ENCODE results near the gene HHLA2.
"Not testable (repeated sequence)": the region's sequence is repeated elsewhere in the genome, so short reads cannot be mapped to it uniquely, and the experiment has no call there.

Gene HHLA2

DNA sequence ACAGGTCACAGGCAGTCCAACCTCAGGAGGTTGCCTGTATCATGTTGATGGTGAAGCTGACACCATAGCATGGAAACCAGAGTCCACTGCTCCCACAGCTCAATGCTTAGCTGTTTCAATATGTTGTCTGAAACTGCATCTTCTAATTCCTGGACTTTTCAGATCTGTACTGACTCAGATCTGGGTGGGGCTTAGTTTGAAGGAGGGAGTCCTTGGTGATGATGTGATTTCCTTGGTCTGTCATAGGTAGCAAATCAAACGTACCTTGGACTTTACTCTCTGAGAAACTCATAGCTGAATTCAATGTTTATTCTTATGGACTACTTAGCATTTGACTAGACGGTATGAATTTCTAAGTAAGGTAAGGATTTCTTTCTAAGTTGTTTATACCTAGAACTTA is at the start of gene HHLA2:
HHLA2 (plus strand) TSS at position 310 of the 400 bp plus-strand sequence. CDS start 55,266 bp downstream, outside the sequence.
- H3K4me3 ChIP-seq (ENCODE audit: low read depth, low read length): no peak within 1 kb of the TSS
- no peak for DNase-seq (ENCODE audit: low read depth)
- TF ChIP-seq CTCF (IDR thresholded peaks at IDR 0.05; ENCODE audit: low read depth, low read length) (no peak), POLR2A (IDR thresholded peaks at IDR 0.05; ENCODE audit: extremely low read depth, insufficient read length) (no peak), MYC (IDR thresholded peaks at IDR 0.05; ENCODE audit: low read depth, low read length) (no peak)
- TF ChIP-seq, protein P1, sequence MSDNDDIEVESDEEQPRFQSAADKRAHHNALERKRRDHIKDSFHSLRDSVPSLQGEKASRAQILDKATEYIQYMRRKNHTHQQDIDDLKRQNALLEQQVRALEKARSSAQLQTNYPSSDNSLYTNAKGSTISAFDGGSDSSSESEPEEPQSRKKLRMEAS (IDR thresholded peaks at IDR 0.05; ENCODE audit: low read depth, low read length): no peak

- peak; percentile 6 for DNase-seq (ENCODE audit: low read depth)
- TF ChIP-seq CTCF (IDR thresholded peaks at IDR 0.05; ENCODE audit: low read depth, low read length) (no peak), MYC (IDR thresholded peaks at IDR 0.05; ENCODE audit: low read depth, low read length) (no peak), POLR2A (IDR thresholded peaks at IDR 0.05; ENCODE audit: extremely low read depth, insufficient read length) (no peak)
- TF ChIP-seq, protein P1 (IDR thresholded peaks at IDR 0.05; ENCODE audit: low read depth, low read length): no peak
- H3K4me3 ChIP-seq (ENCODE audit: low read depth, low read length): no peak overlapping the region
Observed at GRCh38 chr3:108250626-108251025, 45.7 kb upstream of the HHLA2 start.

DNA sequence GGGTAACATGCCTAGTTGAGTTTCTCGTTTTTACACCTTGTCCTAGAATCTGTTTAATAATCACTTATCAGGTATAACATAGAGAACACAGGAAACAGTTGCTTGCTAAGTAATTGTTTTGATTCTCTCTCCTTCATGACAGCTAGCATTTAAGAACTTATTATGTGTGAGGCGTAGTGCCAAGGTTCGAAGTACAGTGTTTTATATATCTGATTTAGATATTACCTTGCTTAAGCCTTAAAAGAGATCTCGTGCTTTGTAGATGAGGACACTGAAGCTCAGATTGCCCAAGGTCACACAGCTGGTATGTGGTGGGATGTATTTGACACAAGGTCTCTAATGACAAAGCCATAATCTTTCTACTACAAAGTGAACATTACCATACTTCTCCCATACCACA is 45.1 kb upstream of the HHLA2 start:
- TF ChIP-seq, protein P1 (IDR thresholded peaks at IDR 0.05; ENCODE audit: low read depth, low read length): no peak
- TF ChIP-seq MYC (IDR thresholded peaks at IDR 0.05; ENCODE audit: low read depth, low read length) (no peak), CTCF (IDR thresholded peaks at IDR 0.05; ENCODE audit: low read depth, low read length) (no peak), POLR2A (IDR thresholded peaks at IDR 0.05; ENCODE audit: extremely low read depth, insufficient read length) (no peak)
- H3K4me3 ChIP-seq (ENCODE audit: low read depth, low read length): no peak overlapping the region
- DNase-seq (ENCODE audit: low read depth): no peak

GRCh38 chr3:108251844-108252243 is 44.5 kb upstream of the HHLA2 start:
- no peak for DNase-seq (ENCODE audit: low read depth)
- no peak overlapping the region for H3K4me3 ChIP-seq (ENCODE audit: low read depth, low read length)
- TF ChIP-seq CTCF (IDR thresholded peaks at IDR 0.05; ENCODE audit: low read depth, low read length) (no peak), MYC (IDR thresholded peaks at IDR 0.05; ENCODE audit: low read depth, low read length) (no peak), POLR2A (IDR thresholded peaks at IDR 0.05; ENCODE audit: extremely low read depth, insufficient read length) (no peak)
- TF ChIP-seq, protein P1 (IDR thresholded peaks at IDR 0.05; ENCODE audit: low read depth, low read length): no peak

GRCh38 chr3:108255131-108255530 is 41.2 kb upstream of the HHLA2 start:
- no peak for DNase-seq (ENCODE audit: low read depth)
- TF ChIP-seq, protein P1 (IDR thresholded peaks at IDR 0.05; ENCODE audit: low read depth, low read length): no peak
- H3K4me3 ChIP-seq (ENCODE audit: low read depth, low read length): no peak overlapping the region

DNA sequence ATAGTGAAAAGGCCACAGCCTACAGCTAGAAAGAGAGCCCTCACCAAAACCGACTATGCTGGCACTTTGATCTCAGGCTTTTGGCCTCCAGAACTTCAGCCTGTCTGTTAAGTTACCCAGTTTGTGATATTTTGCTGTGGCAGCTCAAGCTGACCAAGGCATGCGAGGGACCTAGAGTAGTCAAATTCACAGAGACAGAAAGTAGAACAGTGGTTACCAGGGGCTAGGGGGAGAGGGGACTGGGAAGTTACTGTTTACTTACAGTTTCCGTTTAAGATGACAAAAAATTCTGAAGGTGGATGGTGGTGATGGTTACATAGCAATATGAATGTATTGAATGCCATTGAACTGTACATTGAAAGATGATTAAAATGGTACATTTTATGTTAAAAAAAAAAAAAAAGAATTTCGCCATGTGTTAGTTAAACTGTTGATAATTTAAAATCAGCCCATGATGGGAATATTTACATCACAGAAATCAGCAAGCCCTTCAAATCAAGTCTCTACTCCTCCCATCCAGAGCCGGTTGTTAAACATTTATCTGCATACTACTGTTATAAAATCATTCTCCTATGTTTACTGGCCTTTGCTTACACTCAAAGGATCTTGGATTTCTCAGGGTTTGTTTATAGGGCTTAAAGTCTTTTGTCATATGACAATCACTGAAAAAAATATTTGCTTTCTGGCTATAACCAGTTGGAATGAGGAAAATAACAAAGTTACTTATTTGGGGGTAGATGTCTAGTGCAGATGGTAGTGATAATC is 31.6 kb upstream of the HHLA2 start:
- not testable (repeated sequence) for H3K4me3 ChIP-seq (ENCODE audit: low read depth, low read length); DNase-seq (ENCODE audit: low read depth)

- not testable (repeated sequence) for H3K4me3 ChIP-seq (ENCODE audit: low read depth, low read length); DNase-seq (ENCODE audit: low read depth)
Observed at GRCh38 chr3:108268235-108268634, 28.1 kb upstream of the HHLA2 start.

Data from NB4 (cell line).